Measurements from ENCODE around the gene SLIT3. TPM values are rescaled to one million over a fixed set of nuclear protein-coding genes. Genes with fewer than 3 reads are reported as not detected.

The SLIT3 gene
- total RNA-seq, 1 experiment from 2014 or later, result 0.10 TPM

DNA sequence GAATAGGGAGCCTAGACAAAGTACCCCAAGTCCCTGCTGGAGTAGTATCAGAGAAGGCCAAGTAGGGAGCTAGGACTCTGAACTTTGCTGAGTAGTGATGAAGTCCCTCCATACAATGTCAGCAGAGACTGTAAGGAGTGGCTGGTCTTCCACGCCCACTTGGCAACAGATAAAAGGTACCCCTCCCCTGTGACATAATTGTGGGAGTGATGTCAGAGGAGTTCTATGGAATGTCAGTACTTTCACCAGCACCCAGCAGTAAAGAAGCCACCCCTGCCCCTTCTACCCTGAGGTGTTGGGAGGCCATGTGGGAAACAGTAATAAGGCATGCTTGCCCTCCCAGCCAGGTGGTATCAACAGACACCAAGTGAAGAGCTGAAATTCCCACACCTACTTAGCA lies 143.9 kb downstream of the SLIT3 start:
- no peak overlapping the region for H3K27ac ChIP-seq (ENCODE audit: low read depth, low read length)
- TF ChIP-seq EZH2 (IDR thresholded peaks at IDR 0.05) (no peak), ZFX (IDR thresholded peaks at IDR 0.05) (no peak)

DNA sequence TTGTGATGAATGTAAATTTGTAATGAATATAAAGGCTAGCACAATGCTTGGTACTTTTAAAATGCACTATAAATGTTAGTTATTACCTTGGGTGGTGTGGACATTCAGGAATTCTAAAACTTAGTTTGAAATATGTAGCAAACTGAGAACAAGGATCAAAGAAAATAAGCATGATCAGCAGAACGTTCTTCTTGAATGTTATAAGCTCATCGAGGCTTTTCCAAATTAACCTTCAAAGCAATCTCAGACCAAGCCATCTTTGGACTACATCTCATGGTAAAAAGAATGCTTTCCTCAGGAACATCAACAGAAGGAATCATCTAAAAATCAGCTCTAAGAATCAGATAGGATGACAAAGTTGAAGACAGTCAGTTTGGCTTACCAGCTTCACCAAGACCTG lies 146.3 kb downstream of the SLIT3 start:
- ChIA-PET RAD21 (ENCODE audit: low non-redundant PET in 1 of 2, low total read pairs in 2 of 2, uncharacterized antibody in 2 of 2, unreplicated experiment in 2 of 2) (no interaction called here), POLR2A (no interaction called here), CTCF (no interaction called here)
- Histone ChIP-seq H3K79me2 (ENCODE audit: insufficient read depth, low read length) (no peaks in the 10 kb centered on the region), H2AFZ (ENCODE audit: low read depth, low read length, poor library complexity, severe bottlenecking) (no peak overlapping the region), H3K27me3 (ENCODE audit: insufficient read depth, low read length) (peaks cover 29% of the 10 kb centered on the region; the same call in 1 of the 2 replicates), H3K9ac (ENCODE audit: low read length) (no peak overlapping the region), H3K4me2 (ENCODE audit: low read length) (no peak overlapping the region), H3K27ac (ENCODE audit: low read depth, low read length) (no peak overlapping the region), H4K20me1 (ENCODE audit: insufficient read depth) (no peaks in the 10 kb centered on the region), H3K9me3 (ENCODE audit: control insufficient read depth in 1 of 2, insufficient read depth in 1 of 2, low read depth in 1 of 2, low read length in 2 of 2) (no peaks in the 10 kb centered on the region), H3K4me1 (ENCODE audit: control insufficient read depth in 1 of 2, insufficient read depth in 2 of 2, low read length in 2 of 2) (no peaks in the 10 kb centered on the region), H3K9me2 (ENCODE audit: insufficient read depth) (no peaks in the 10 kb centered on the region), H3K4me3 (replicated peaks in 1 of 2; ENCODE audit: low read depth in 1 of 2, low read length in 2 of 2) (no peak overlapping the region), H3K36me3 (ENCODE audit: control insufficient read depth in 1 of 2, insufficient read depth in 2 of 2, low read length in 2 of 2) (no peaks in the 10 kb centered on the region)
- no peak for DNase-seq (ENCODE audit: low read depth, low spot score)
- ATAC-seq, result no peak
- no TSS peak for BruUV-seq (replicated peaks)
- intact Hi-C loops (cut with micrococcal nuclease), result loop anchor here (10.0 kb wide), 1 partner anchor 170 kb away; no protein-coding TSS in a partner anchor
- TF ChIP-seq CEBPB (IDR thresholded peaks at IDR 0.05; ENCODE audit: low read depth) (no peak), ZNF274 (IDR thresholded peaks at IDR 0.05; ENCODE audit: low read depth, low read length) (no peak), TCF7L2 (IDR thresholded peaks at IDR 0.05; ENCODE audit: borderline replicate concordance, extremely low read depth, insufficient read depth, insufficient read length) (no peak), ATF3 (IDR thresholded peaks at IDR 0.05) (no peak), SP1 (IDR thresholded peaks at IDR 0.05; ENCODE audit: low read depth) (no peak), RAD21 (IDR thresholded peaks at IDR 0.05; ENCODE audit: low read depth) (no peak), SRF (IDR thresholded peaks at IDR 0.05; ENCODE audit: low read depth) (no peak), POLR2A (IDR thresholded peaks at IDR 0.05; ENCODE audit: borderline replicate concordance, extremely low read depth, insufficient read depth, insufficient read length) (no peak), EZH2 (IDR thresholded peaks at IDR 0.05) (no peak), ELF1 (IDR thresholded peaks at IDR 0.05; ENCODE audit: borderline replicate concordance, low read depth) (no peak), EZH2phosphoT487 (IDR thresholded peaks at IDR 0.05; ENCODE audit: borderline replicate concordance) (no peak)
- TF ChIP-seq, protein P1, sequence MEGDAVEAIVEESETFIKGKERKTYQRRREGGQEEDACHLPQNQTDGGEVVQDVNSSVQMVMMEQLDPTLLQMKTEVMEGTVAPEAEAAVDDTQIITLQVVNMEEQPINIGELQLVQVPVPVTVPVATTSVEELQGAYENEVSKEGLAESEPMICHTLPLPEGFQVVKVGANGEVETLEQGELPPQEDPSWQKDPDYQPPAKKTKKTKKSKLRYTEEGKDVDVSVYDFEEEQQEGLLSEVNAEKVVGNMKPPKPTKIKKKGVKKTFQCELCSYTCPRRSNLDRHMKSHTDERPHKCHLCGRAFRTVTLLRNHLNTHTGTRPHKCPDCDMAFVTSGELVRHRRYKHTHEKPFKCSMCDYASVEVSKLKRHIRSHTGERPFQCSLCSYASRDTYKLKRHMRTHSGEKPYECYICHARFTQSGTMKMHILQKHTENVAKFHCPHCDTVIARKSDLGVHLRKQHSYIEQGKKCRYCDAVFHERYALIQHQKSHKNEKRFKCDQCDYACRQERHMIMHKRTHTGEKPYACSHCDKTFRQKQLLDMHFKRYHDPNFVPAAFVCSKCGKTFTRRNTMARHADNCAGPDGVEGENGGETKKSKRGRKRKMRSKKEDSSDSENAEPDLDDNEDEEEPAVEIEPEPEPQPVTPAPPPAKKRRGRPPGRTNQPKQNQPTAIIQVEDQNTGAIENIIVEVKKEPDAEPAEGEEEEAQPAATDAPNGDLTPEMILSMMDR (IDR thresholded peaks at IDR 0.05 in 2 of 3, conservative IDR thresholded peaks at IDR 0.05 in 1 of 3; ENCODE audit: borderline replicate concordance in 1 of 3, insufficient read depth in 1 of 3, low read depth in 2 of 3, low read length in 2 of 3), result no peak
- TF ChIP-seq, protein P2, sequence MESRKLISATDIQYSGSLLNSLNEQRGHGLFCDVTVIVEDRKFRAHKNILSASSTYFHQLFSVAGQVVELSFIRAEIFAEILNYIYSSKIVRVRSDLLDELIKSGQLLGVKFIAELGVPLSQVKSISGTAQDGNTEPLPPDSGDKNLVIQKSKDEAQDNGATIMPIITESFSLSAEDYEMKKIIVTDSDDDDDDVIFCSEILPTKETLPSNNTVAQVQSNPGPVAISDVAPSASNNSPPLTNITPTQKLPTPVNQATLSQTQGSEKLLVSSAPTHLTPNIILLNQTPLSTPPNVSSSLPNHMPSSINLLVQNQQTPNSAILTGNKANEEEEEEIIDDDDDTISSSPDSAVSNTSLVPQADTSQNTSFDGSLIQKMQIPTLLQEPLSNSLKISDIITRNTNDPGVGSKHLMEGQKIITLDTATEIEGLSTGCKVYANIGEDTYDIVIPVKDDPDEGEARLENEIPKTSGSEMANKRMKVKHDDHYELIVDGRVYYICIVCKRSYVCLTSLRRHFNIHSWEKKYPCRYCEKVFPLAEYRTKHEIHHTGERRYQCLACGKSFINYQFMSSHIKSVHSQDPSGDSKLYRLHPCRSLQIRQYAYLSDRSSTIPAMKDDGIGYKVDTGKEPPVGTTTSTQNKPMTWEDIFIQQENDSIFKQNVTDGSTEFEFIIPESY (IDR thresholded peaks at IDR 0.05; ENCODE audit: extremely low read depth, insufficient replicate concordance, low read length), result no peak
- TF ChIP-seq, protein P3, sequence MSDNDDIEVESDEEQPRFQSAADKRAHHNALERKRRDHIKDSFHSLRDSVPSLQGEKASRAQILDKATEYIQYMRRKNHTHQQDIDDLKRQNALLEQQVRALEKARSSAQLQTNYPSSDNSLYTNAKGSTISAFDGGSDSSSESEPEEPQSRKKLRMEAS (IDR thresholded peaks at IDR 0.05), result no peak

More for the DNA sequence above, 143.9 kb downstream of the SLIT3 start:
- ChIA-PET POLR2A (no interaction called here), CTCF (interaction anchor here (0.6 kb wide), 1 partner anchor 1495 kb away, joined by 3 read pairs; no protein-coding TSS in a partner anchor), RAD21 (ENCODE audit: low non-redundant PET in 1 of 2, low total read pairs in 2 of 2, uncharacterized antibody in 2 of 2, unreplicated experiment in 2 of 2) (no interaction called here)
- no peaks in the 10 kb centered on the region for H4K20me1 ChIP-seq (ENCODE audit: insufficient read depth)
- H3K79me2 ChIP-seq (ENCODE audit: insufficient read depth, low read length), result no peaks in the 10 kb centered on the region
- H2AFZ ChIP-seq (ENCODE audit: low read depth, low read length, poor library complexity, severe bottlenecking), result no peak overlapping the region
- BruUV-seq (replicated peaks), result no TSS peak
- no peaks in the 10 kb centered on the region for H3K9me2 ChIP-seq (ENCODE audit: insufficient read depth)
- H3K4me2 ChIP-seq (ENCODE audit: low read length), result no peak overlapping the region
- ATAC-seq (no peak), DNase-seq (ENCODE audit: low read depth, low spot score) (no peak)
- H3K9ac ChIP-seq (ENCODE audit: low read length), result no peak overlapping the region
- H3K36me3 ChIP-seq (ENCODE audit: control insufficient read depth in 1 of 2, insufficient read depth in 2 of 2, low read length in 2 of 2), result no peaks in the 10 kb centered on the region
- H3K27me3 ChIP-seq (ENCODE audit: insufficient read depth, low read length), result peaks cover 7% of the 10 kb centered on the region; the same call in 1 of the 2 replicates
- no peaks in the 10 kb centered on the region for H3K4me1 ChIP-seq (ENCODE audit: control insufficient read depth in 1 of 2, insufficient read depth in 2 of 2, low read length in 2 of 2)
- H3K4me3 ChIP-seq (replicated peaks in 1 of 2; ENCODE audit: low read depth in 1 of 2, low read length in 2 of 2), result no peak overlapping the region
- intact Hi-C loops (cut with micrococcal nuclease), result loop anchor here (10.0 kb wide), 1 partner anchor 172 kb away; no protein-coding TSS in a partner anchor
- H3K9me3 ChIP-seq (ENCODE audit: control insufficient read depth in 1 of 2, insufficient read depth in 1 of 2, low read depth in 1 of 2, low read length in 2 of 2), result no peaks in the 10 kb centered on the region

Data from HCT116 (cell line).